Fibroblast of lung (primary cell): Measurements from ENCODE around the gene TSPAN9. TPM values are rescaled to one million over a fixed set of nuclear protein-coding genes. Genes with fewer than 3 reads are reported as not detected.
A peak's percentile ranks its signal among the peaks of the same experiment; 100 is the strongest.

Source experiments
- DNase-seq, 2 donors: peaks; one replicate each; pipeline versions ENCODE4 v3.0.0 to v3.0.0-alpha.2; 2010; ENCODE audit warnings: low read depth in 2 of 2
- H2AFZ ChIP-seq: 2 replicates; pipeline ENCODE4 v1.5.1; 2012; ENCODE audit warnings: low read length, control low read depth, inconsistent platforms
- H3K27ac ChIP-seq: 2 replicates; pipeline ENCODE4 v1.5.1; 2011; ENCODE audit warnings: low read length, control low read depth; ENCODE audit not compliant: insufficient read depth
- H3K27me3 ChIP-seq: 2 replicates; pipeline ENCODE4 v1.5.1; 2011; ENCODE audit warnings: mild to moderate bottlenecking, low read length; ENCODE audit not compliant: control insufficient read depth, insufficient read depth
- H3K36me3 ChIP-seq: 2 replicates; pipeline ENCODE4 v1.5.1; 2011; ENCODE audit warnings: low read length; ENCODE audit not compliant: control insufficient read depth, insufficient read depth
- H3K4me1 ChIP-seq: 2 replicates; pipeline ENCODE4 v1.5.1; 2011; ENCODE audit warnings: low read length; ENCODE audit not compliant: control insufficient read depth, insufficient read depth; ENCODE audit errors: extremely low read depth
- H3K4me2 ChIP-seq: 2 replicates; pipeline ENCODE4 v1.5.1; 2011; ENCODE audit warnings: low read length, control low read depth; ENCODE audit not compliant: insufficient read depth; ENCODE audit errors: extremely low read depth
- H3K4me3 ChIP-seq, 4 experiments: fragments of 200-600 bp in 1 of 4; sonication (generic) in 1 of 4; replicated peaks in 1 of 4; 2 replicates each; pipeline ENCODE4 v1.5.1; 2011 to 2016; ENCODE audit warnings: low read length in 4 of 4, low read depth in 3 of 4, mild to moderate bottlenecking in 3 of 4, control low read depth in 2 of 4, inconsistent platforms in 1 of 4, mixed read lengths in 1 of 4; ENCODE audit not compliant: insufficient read depth in 1 of 4; ENCODE audit errors: control extremely low read depth in 1 of 4
- H3K79me2 ChIP-seq: 2 replicates; pipeline ENCODE4 v1.5.1; 2012; ENCODE audit warnings: mild to moderate bottlenecking, low read length, inconsistent platforms; ENCODE audit not compliant: control insufficient read depth, insufficient read depth
- H3K9ac ChIP-seq: 2 replicates; pipeline ENCODE4 v1.5.1; 2011; ENCODE audit warnings: mild to moderate bottlenecking, low read length, control low read depth; ENCODE audit not compliant: insufficient read depth
- H3K9me3 ChIP-seq: 2 replicates; pipeline ENCODE4 v1.5.1; 2012; ENCODE audit warnings: low read depth, low read length; ENCODE audit not compliant: control insufficient read depth, insufficient read depth
- H4K20me1 ChIP-seq: 2 replicates; pipeline ENCODE4 v1.5.1; 2011; ENCODE audit warnings: low read length; ENCODE audit not compliant: control insufficient read depth, insufficient read depth; ENCODE audit errors: extremely low read depth
- CTCF ChIP-seq, 2 donors: IDR thresholded peaks in 1 of 2; conservative IDR thresholded peaks in 1 of 2; 1 replicate in 1 of 2; 2 replicates in 1 of 2; pipeline ENCODE4 v1.5.1; 2011 to 2012; ENCODE audit warnings: low read length in 2 of 2, control low read depth in 1 of 2, inconsistent platforms in 1 of 2, low read depth in 1 of 2, mild to moderate bottlenecking in 1 of 2
- EZH2 ChIP-seq: IDR thresholded peaks from 2 replicates; pipeline ENCODE4 v1.5.1; 2012; ENCODE audit warnings: low read length, control low read depth, mild to moderate bottlenecking; ENCODE audit errors: missing control alignments
- polyA plus RNA-seq, 2 donors: library from polyadenylated mRNA; depleted of rRNA in 1 of 2; stranded (reverse) in 1 of 2; unstranded in 1 of 2; fragments of >200 nt; gene quantifications; 2 replicates each; pipeline ENCODE4 v1.2.1, GENCODE V29; 2011 to 2012; ENCODE audit warnings: missing spikeins in 1 of 2
- total RNA-seq: library from RNA; depleted of rRNA; stranded (reverse); fragments of >200 nt; gene quantifications from 2 replicates; pipeline ENCODE4 v1.2.1, GENCODE V29; 2014

Gene TSPAN9
- total and polyA plus RNA-seq, 2 donors (not counting 1 experiment from before 2014, with no cell fraction given): 31.1 to 35.2 TPM

GRCh38 chr12:3055026-3055703 is 22.0 kb upstream of the TSPAN9 start:
- Histone ChIP-seq H3K9me3 (no peaks in the 10 kb centered on the region), H3K79me2 (no peaks in the 10 kb centered on the region), H4K20me1 (no peaks in the 10 kb centered on the region), H3K9ac (no peak overlapping the region), H3K27me3 (peaks cover 7% of the 10 kb centered on the region), H2AFZ (no peak overlapping the region), H3K27ac (no peak overlapping the region), H3K4me2 (peak overlapping the region; percentile 13), H3K4me1 (no peaks in the 10 kb centered on the region), H3K4me3 (no peak overlapping the region), H3K36me3 (no peaks in the 10 kb centered on the region)
- DNase-seq: peak in 1 of 2 donors; percentile 32
- TF ChIP-seq EZH2 (no peak), CTCF (conservative IDR thresholded peaks at IDR 0.05 in 1 of 2, IDR thresholded peaks at IDR 0.05 in 1 of 2; ENCODE audit: low read depth in 1 of 2, low read length in 2 of 2) (no peak)

GRCh38 chr12:3055704-3056467 is 21.3 kb upstream of the TSPAN9 start:
- Histone ChIP-seq H3K4me2 (no peak overlapping the region), H3K36me3 (no peaks in the 10 kb centered on the region), H3K9ac (no peak overlapping the region), H3K4me3 (no peak overlapping the region), H3K27ac (no peak overlapping the region), H4K20me1 (no peaks in the 10 kb centered on the region), H3K9me3 (no peaks in the 10 kb centered on the region), H3K4me1 (no peaks in the 10 kb centered on the region), H2AFZ (no peak overlapping the region), H3K79me2 (no peaks in the 10 kb centered on the region), H3K27me3 (peaks cover 7% of the 10 kb centered on the region)
- peak in 1 of 2 donors; percentile 42 for DNase-seq
- no peak for TF ChIP-seq EZH2
- no peak for TF ChIP-seq CTCF (conservative IDR thresholded peaks at IDR 0.05 in 1 of 2, IDR thresholded peaks at IDR 0.05 in 1 of 2; ENCODE audit: low read depth in 1 of 2, low read length in 2 of 2)

- Histone ChIP-seq H3K9ac (no peak overlapping the region), H3K27me3 (peaks cover 6% of the 10 kb centered on the region), H2AFZ (no peak overlapping the region), H3K27ac (no peak overlapping the region), H3K79me2 (no peaks in the 10 kb centered on the region), H3K4me3 (no peak overlapping the region), H3K4me2 (no peak overlapping the region), H4K20me1 (no peaks in the 10 kb centered on the region), H3K36me3 (no peaks in the 10 kb centered on the region), H3K4me1 (no peaks in the 10 kb centered on the region), H3K9me3 (no peaks in the 10 kb centered on the region)
- TF ChIP-seq CTCF (conservative IDR thresholded peaks at IDR 0.05 in 1 of 2, IDR thresholded peaks at IDR 0.05 in 1 of 2; ENCODE audit: low read depth in 1 of 2, low read length in 2 of 2) (no peak), EZH2 (no peak)
- DNase-seq: peak; percentile 20 to 55
These were observed 16.1 kb upstream of the TSPAN9 start for GRCh38 chr12:3061059-3061458.
